ENCODE results near the gene ICOS.

Gene ICOS

GRCh38 chr2:203999835-204000234 is 63.3 kb downstream of the ICOS start:
- DNase-seq (ENCODE audit: low read depth), result no peak
- no peak overlapping the region for H3K4me3 ChIP-seq (ENCODE audit: control insufficient read depth, low read depth, low read length)
- no peak for TF ChIP-seq CTCF (conservative IDR thresholded peaks at IDR 0.05; ENCODE audit: control insufficient read depth, insufficient read depth, low read depth, low read length)

GRCh38 chr2:204000446-204000845 is 63.9 kb downstream of the ICOS start:
- no peak overlapping the region for H3K4me3 ChIP-seq (ENCODE audit: control insufficient read depth, low read depth, low read length)
- DNase-seq (ENCODE audit: low read depth), result no peak
- TF ChIP-seq CTCF (conservative IDR thresholded peaks at IDR 0.05; ENCODE audit: control insufficient read depth, insufficient read depth, low read depth, low read length), result no peak

GRCh38 chr2:204003276-204003990 is 66.9 kb downstream of the ICOS start:
- no peak for DNase-seq (ENCODE audit: low read depth)
- H3K4me3 ChIP-seq (ENCODE audit: control insufficient read depth, low read depth, low read length), result no peak overlapping the region
- TF ChIP-seq CTCF (conservative IDR thresholded peaks at IDR 0.05; ENCODE audit: control insufficient read depth, insufficient read depth, low read depth, low read length), result no peak

- no peak overlapping the region for H3K4me3 ChIP-seq (ENCODE audit: control insufficient read depth, low read depth, low read length)
- TF ChIP-seq CTCF (conservative IDR thresholded peaks at IDR 0.05; ENCODE audit: control insufficient read depth, insufficient read depth, low read depth, low read length), result no peak
- no peak for DNase-seq (ENCODE audit: low read depth)
These were observed 68.3 kb downstream of the ICOS start for GRCh38 chr2:204004912-204005311.

GRCh38 chr2:204005940-204006721 is 69.6 kb downstream of the ICOS start:
- TF ChIP-seq CTCF (conservative IDR thresholded peaks at IDR 0.05; ENCODE audit: control insufficient read depth, insufficient read depth, low read depth, low read length), result no peak
- DNase-seq (ENCODE audit: low read depth), result no peak
- H3K4me3 ChIP-seq (ENCODE audit: control insufficient read depth, low read depth, low read length), result no peak overlapping the region

GRCh38 chr2:204008352-204008751 is 71.8 kb downstream of the ICOS start:
- no peak overlapping the region for H3K4me3 ChIP-seq (ENCODE audit: control insufficient read depth, low read depth, low read length)
- no peak for TF ChIP-seq CTCF (conservative IDR thresholded peaks at IDR 0.05; ENCODE audit: control insufficient read depth, insufficient read depth, low read depth, low read length)
- DNase-seq (ENCODE audit: low read depth), result no peak
